Suprapubic skin (tissue), 4 donors: ENCODE data around the gene SYNE1.

ENCODE experiments used
- CTCF ChIP-seq, 2 donors: fragments of 200-600 bp in 1 of 2; fragments of 450-650 bp in 1 of 2; sonication (generic) in 1 of 2; IDR thresholded peaks; one replicate each; pipeline ENCODE4 v1.5.1; 2016 to 2019; ENCODE audit warnings: antibody characterized with exemption in 2 of 2, mild to moderate bottlenecking in 1 of 2, moderate library complexity in 1 of 2
- EP300 ChIP-seq: sonication (generic); formaldehyde crosslinking; IDR thresholded peaks from one replicate; pipeline ENCODE4 v1.6.1; 2017; ENCODE audit warnings: antibody characterized with exemption
- POLR2AphosphoS5 ChIP-seq, 3 donors: sonication (generic); formaldehyde crosslinking; IDR thresholded peaks; one replicate each; pipeline ENCODE4 v1.6.1; 2017; ENCODE audit warnings: antibody characterized with exemption in 3 of 3

- TF ChIP-seq CTCF (IDR thresholded peaks at IDR 0.05), result no peak
- TF ChIP-seq POLR2AphosphoS5 (IDR thresholded peaks at IDR 0.05), result no peak
- TF ChIP-seq EP300, result no peak
Measured at GRCh38 chr6:152071843-152072242, 565.3 kb downstream of the SYNE1 start.
